Measurements from ENCODE around the gene HFM1. TPM values are rescaled to one million over a fixed set of nuclear protein-coding genes. Genes with fewer than 3 reads are reported as not detected.

HFM1 gene
- polyA plus RNA-seq, 1 of the 3 experiments (the other 2 are of a cell fraction): 0.10 TPM

- TF ChIP-seq ZBTB33 (IDR thresholded peaks at IDR 0.05; ENCODE audit: borderline replicate concordance, low read depth) (no peak), FOSL2 (IDR thresholded peaks at IDR 0.05; ENCODE audit: borderline replicate concordance, low read depth) (no peak), POLR2AphosphoS5 (IDR thresholded peaks at IDR 0.05; ENCODE audit: low read depth, low read length) (no peak), PBX3 (IDR thresholded peaks at IDR 0.05) (no peak)
These were observed at the start of gene HFM1 (continued) for GRCh38 chr1:91404151-91405012.

GRCh38 chr1:91454136-91454535 is 49.5 kb upstream of the HFM1 start:
- no peaks in the 10 kb centered on the region for H3F3A ChIP-seq (replicated peaks; ENCODE audit: insufficient read depth)
- no peak overlapping the region for H3K9ac ChIP-seq
- no peak overlapping the region for H3K27ac ChIP-seq (ENCODE audit: low read depth in 2 of 2, low read length in 1 of 2)
- CTCF ChIA-PET: no interaction called here
- no peak overlapping the region for H3K4me2 ChIP-seq
- 5% methylated on average over 2 of the region's 2 CpGs for WGBS (ENCODE audit: low lambda C conversion rate)
- no peak overlapping the region for H2AFZ ChIP-seq (ENCODE audit: low read depth)
- no peaks in the 10 kb centered on the region for H3K36me3 ChIP-seq (replicated peaks in 1 of 2; ENCODE audit: control insufficient read depth in 1 of 2, insufficient read depth in 2 of 2, low read length in 1 of 2)
- no peaks in the 10 kb centered on the region for H3K9me2 ChIP-seq
- TF ChIP-seq CHD2 (IDR thresholded peaks at IDR 0.05; ENCODE audit: low read length, partially characterized antibody) (no peak), USF1 (IDR thresholded peaks at IDR 0.05; ENCODE audit: borderline replicate concordance, low read depth) (no peak), FOSL2 (IDR thresholded peaks at IDR 0.05; ENCODE audit: borderline replicate concordance, low read depth) (no peak), IRF3 (IDR thresholded peaks at IDR 0.05; ENCODE audit: low read depth, low read length) (no peak), ZBTB33 (IDR thresholded peaks at IDR 0.05; ENCODE audit: borderline replicate concordance, low read depth) (no peak), SIN3A (IDR thresholded peaks at IDR 0.05; ENCODE audit: borderline replicate concordance, low read depth, low read length) (no peak), MEF2A (IDR thresholded peaks at IDR 0.05; ENCODE audit: borderline replicate concordance, low read depth) (no peak), CTCF (IDR thresholded peaks at IDR 0.05) (no peak), FOXJ3 (CRISPR knock-in tag; IDR thresholded peaks at IDR 0.05) (no peak)
- no peaks in the 10 kb centered on the region for H3K79me2 ChIP-seq (ENCODE audit: insufficient read depth)
- DNase-seq: no peak
- POLR2A ChIA-PET: no interaction called here
- no peaks in the 10 kb centered on the region for H3K27me3 ChIP-seq (ENCODE audit: insufficient read depth)
- H3K9me3 ChIP-seq: no peaks in the 10 kb centered on the region
- no peak overlapping the region for H3K4me3 ChIP-seq (ENCODE audit: low read depth in 2 of 2, low read length in 1 of 2)
- H4K20me1 ChIP-seq (ENCODE audit: insufficient read depth): no peaks in the 10 kb centered on the region
- peaks cover 0 to 4% of the 10 kb centered on the region in 2 experiments; a peak in 3 of 4 replicates for H3K4me1 ChIP-seq (ENCODE audit: control insufficient read depth in 1 of 2, insufficient read depth in 2 of 2, low read depth in 1 of 2, low read length in 1 of 2)
